Muscle of leg (tissue), 11 donors: ENCODE measurements around the gene GALNTL6. TPM values are rescaled to one million over a fixed set of nuclear protein-coding genes. Genes with fewer than 3 reads are reported as not detected.

Source experiments
- DNase-seq: peaks from one replicate; pipeline ENCODE4 v3.0.0; 2013
- H3K27ac ChIP-seq: one replicate; pipeline ENCODE4 v1.5.1; 2013; ENCODE audit warnings: mild to moderate bottlenecking, low read length, control low read depth
- H3K27me3 ChIP-seq: one replicate; pipeline ENCODE4 v1.6.1; 2013; ENCODE audit warnings: low read length; ENCODE audit not compliant: control insufficient read depth, insufficient read depth
- H3K36me3 ChIP-seq: one replicate; pipeline ENCODE4 v1.6.1; 2013; ENCODE audit warnings: low read length; ENCODE audit not compliant: control insufficient read depth, insufficient read depth
- H3K4me1 ChIP-seq: one replicate; pipeline ENCODE4 v1.6.1; 2013; ENCODE audit warnings: low read length; ENCODE audit not compliant: control insufficient read depth, insufficient read depth
- H3K4me3 ChIP-seq: one replicate; pipeline ENCODE4 v1.5.1; 2013; ENCODE audit warnings: low read length, control low read depth
- H3K9me3 ChIP-seq: replicated peaks from 2 replicates; pipeline ENCODE4 v1.6.1; 2013; ENCODE audit warnings: low read depth, low read length; ENCODE audit not compliant: control insufficient read depth
- WGBS: methylation state at CpG from one replicate; pipeline ENCODE4 v1.1.5; 2013; ENCODE audit warnings: missing lambda C conversion rate; ENCODE audit not compliant: insufficient coverage; 5-methylcytosine and 5-hydroxymethylcytosine counted together
- polyA plus RNA-seq, 8 donors: library from polyadenylated mRNA; unstranded; fragments of 120-200 nt; gene quantifications; one replicate each; pipeline versions ENCODE4 v1.2.1 to v1.2.3, GENCODE V29; 2013; ENCODE audit warnings: inconsistent platforms in 1 of 8, low replicate concordance in 1 of 8; ENCODE audit not compliant: insufficient read length in 8 of 8, insufficient read depth in 1 of 8
- total RNA-seq: library from RNA; stranded (reverse); fragments of 120-200 nt; gene quantifications from one replicate; pipeline ENCODE4 v1.2.4, GENCODE V29; 2013

Gene GALNTL6
- total and polyA plus RNA-seq, 9 donors: 0.26 to 0.95 (median 0.53) TPM

- no peak overlapping the region for H3K4me3 ChIP-seq
- no peaks in the 10 kb centered on the region for H3K27me3 ChIP-seq
- H3K4me1 ChIP-seq: no peaks in the 10 kb centered on the region
- no peaks in the 10 kb centered on the region for H3K9me3 ChIP-seq
- DNase-seq: no peak
- H3K36me3 ChIP-seq: no peaks in the 10 kb centered on the region
- no peak overlapping the region for H3K27ac ChIP-seq
- 70% methylated on average over 1 of the region's 3 CpGs for WGBS
Measured at GRCh38 chr4:172547724-172548123, 734.5 kb downstream of the GALNTL6 start.

GRCh38 chr4:172553216-172553615 is 740.0 kb downstream of the GALNTL6 start:
- DNase-seq: no peak
- Histone ChIP-seq H3K27me3 (no peaks in the 10 kb centered on the region), H3K9me3 (no peaks in the 10 kb centered on the region), H3K4me1 (no peaks in the 10 kb centered on the region), H3K4me3 (no peak overlapping the region), H3K27ac (no peak overlapping the region), H3K36me3 (no peaks in the 10 kb centered on the region)
- WGBS: no CpG with 5 or more reads among the region's 1 CpG

- no peaks in the 10 kb centered on the region for H3K9me3 ChIP-seq
- DNase-seq: no peak
- H3K4me3 ChIP-seq: no peak overlapping the region
- H3K4me1 ChIP-seq: no peaks in the 10 kb centered on the region
- no peaks in the 10 kb centered on the region for H3K36me3 ChIP-seq
- no peak overlapping the region for H3K27ac ChIP-seq
- no CpG with 5 or more reads among the region's 4 CpGs for WGBS
- no peaks in the 10 kb centered on the region for H3K27me3 ChIP-seq
Measured at GRCh38 chr4:172554588-172554987, 741.4 kb downstream of the GALNTL6 start.

GRCh38 chr4:172555725-172556124 is 742.5 kb downstream of the GALNTL6 start:
- Histone ChIP-seq H3K4me1 (no peaks in the 10 kb centered on the region), H3K9me3 (no peaks in the 10 kb centered on the region), H3K4me3 (no peak overlapping the region), H3K36me3 (no peaks in the 10 kb centered on the region), H3K27ac (no peak overlapping the region), H3K27me3 (no peaks in the 10 kb centered on the region)
- DNase-seq: no peak
- WGBS: no CpG with 5 or more reads among the region's 2 CpGs

- Histone ChIP-seq H3K27me3 (no peaks in the 10 kb centered on the region), H3K9me3 (no peaks in the 10 kb centered on the region), H3K4me1 (no peaks in the 10 kb centered on the region), H3K36me3 (no peaks in the 10 kb centered on the region), H3K27ac (no peak overlapping the region), H3K4me3 (no peak overlapping the region)
- DNase-seq: peak; percentile 50
- no CpG with 5 or more reads among the region's 2 CpGs for WGBS
Measured at GRCh38 chr4:172573899-172574298, 760.7 kb downstream of the GALNTL6 start.

GRCh38 chr4:172578712-172579111 is 765.5 kb downstream of the GALNTL6 start:
- Histone ChIP-seq H3K27ac (no peak overlapping the region), H3K9me3 (no peaks in the 10 kb centered on the region), H3K27me3 (no peaks in the 10 kb centered on the region), H3K36me3 (no peaks in the 10 kb centered on the region), H3K4me1 (no peaks in the 10 kb centered on the region), H3K4me3 (no peak overlapping the region)
- WGBS: no CpG with 5 or more reads among the region's 3 CpGs
- no peak for DNase-seq

GRCh38 chr4:172584816-172585215 is 771.6 kb downstream of the GALNTL6 start:
- no peak overlapping the region for H3K27ac ChIP-seq
- WGBS: 90% methylated on average over 1 of the region's 2 CpGs
- no peaks in the 10 kb centered on the region for H3K36me3 ChIP-seq
- no peaks in the 10 kb centered on the region for H3K9me3 ChIP-seq
- DNase-seq: no peak
- H3K27me3 ChIP-seq: no peaks in the 10 kb centered on the region
- no peak overlapping the region for H3K4me3 ChIP-seq
- no peaks in the 10 kb centered on the region for H3K4me1 ChIP-seq

GRCh38 chr4:172596206-172596605 is 783.0 kb downstream of the GALNTL6 start:
- H3K36me3 ChIP-seq: no peaks in the 10 kb centered on the region
- WGBS: no CpG with 5 or more reads among the region's 4 CpGs

GRCh38 chr4:172599554-172599953 is 786.4 kb downstream of the GALNTL6 start:
- WGBS: no CpG with 5 or more reads among the region's 4 CpGs
- H3K36me3 ChIP-seq: no peaks in the 10 kb centered on the region
- no peaks in the 10 kb centered on the region for H3K9me3 ChIP-seq
- no peaks in the 10 kb centered on the region for H3K4me1 ChIP-seq
- H3K27me3 ChIP-seq: no peaks in the 10 kb centered on the region
- H3K4me3 ChIP-seq: no peak overlapping the region
- DNase-seq: no peak
- no peak overlapping the region for H3K27ac ChIP-seq

More at GRCh38 chr4:172596206-172596605, 783.0 kb downstream of the GALNTL6 start:
- Histone ChIP-seq H3K9me3 (no peaks in the 10 kb centered on the region), H3K4me1 (no peaks in the 10 kb centered on the region), H3K4me3 (no peak overlapping the region), H3K27ac (no peak overlapping the region), H3K27me3 (no peaks in the 10 kb centered on the region)
- no peak for DNase-seq

- no peak for DNase-seq
- no peaks in the 10 kb centered on the region for H3K36me3 ChIP-seq
- no peak overlapping the region for H3K27ac ChIP-seq
- no peaks in the 10 kb centered on the region for H3K9me3 ChIP-seq
- 73% methylated on average over 2 of the region's 2 CpGs for WGBS
- no peaks in the 10 kb centered on the region for H3K27me3 ChIP-seq
- H3K4me3 ChIP-seq: no peak overlapping the region
- no peaks in the 10 kb centered on the region for H3K4me1 ChIP-seq
Measured at GRCh38 chr4:172601195-172601594, 788.0 kb downstream of the GALNTL6 start.

- H3K9me3 ChIP-seq: no peaks in the 10 kb centered on the region
- no peaks in the 10 kb centered on the region for H3K36me3 ChIP-seq
- no peak overlapping the region for H3K4me3 ChIP-seq
- DNase-seq: no peak
- no peak overlapping the region for H3K27ac ChIP-seq
- H3K27me3 ChIP-seq: no peaks in the 10 kb centered on the region
- WGBS: 88% methylated on average over 3 of the region's 5 CpGs
- H3K4me1 ChIP-seq: no peaks in the 10 kb centered on the region
Measured at GRCh38 chr4:172619218-172619617, 806.0 kb downstream of the GALNTL6 start.
